Ureter (tissue), 1 donor: ENCODE results near the gene KPNA6. TPM values are rescaled to one million over a fixed set of nuclear protein-coding genes. Genes with fewer than 3 reads are reported as not detected.
"Not testable (repeated sequence)": the region's sequence is repeated elsewhere in the genome, so short reads cannot be mapped to it uniquely, and the experiment has no call there.

Experiments used
- DNase-seq: peaks from one replicate; pipeline ENCODE4 v3.0.0-alpha.2; 2020; ENCODE audit warnings: low spot score
- total RNA-seq: library from RNA; stranded (reverse); gene quantifications from one replicate; pipeline ENCODE4 v1.2.4, GENCODE V29; 2023
- donor health status: DM: yes; HTN: yes; CAD: no.

The KPNA6 gene
- total RNA-seq, 1 donor from 2014 or later, result 63.5 TPM

DNA sequence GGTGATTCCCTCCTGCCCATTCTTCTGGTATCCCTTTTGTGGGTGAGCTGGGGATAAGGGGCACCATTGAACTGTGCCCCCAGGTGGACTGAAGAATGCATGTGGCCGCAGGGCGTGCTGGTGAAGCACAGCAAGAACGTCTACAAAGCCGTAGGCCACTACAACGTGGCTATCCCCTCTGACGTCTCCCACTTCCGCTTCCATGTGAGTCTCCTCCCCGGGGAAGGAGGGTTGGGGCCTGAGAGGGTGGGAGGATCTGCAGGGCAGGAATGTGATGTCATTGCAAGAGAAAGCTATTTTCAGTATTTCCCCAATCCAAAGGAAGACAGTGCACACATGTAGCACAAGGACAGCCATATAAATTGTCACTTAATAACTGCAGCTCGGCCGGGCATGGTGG is 7.5 kb upstream of the KPNA6 start:
- DNase-seq, result no peak

DNA sequence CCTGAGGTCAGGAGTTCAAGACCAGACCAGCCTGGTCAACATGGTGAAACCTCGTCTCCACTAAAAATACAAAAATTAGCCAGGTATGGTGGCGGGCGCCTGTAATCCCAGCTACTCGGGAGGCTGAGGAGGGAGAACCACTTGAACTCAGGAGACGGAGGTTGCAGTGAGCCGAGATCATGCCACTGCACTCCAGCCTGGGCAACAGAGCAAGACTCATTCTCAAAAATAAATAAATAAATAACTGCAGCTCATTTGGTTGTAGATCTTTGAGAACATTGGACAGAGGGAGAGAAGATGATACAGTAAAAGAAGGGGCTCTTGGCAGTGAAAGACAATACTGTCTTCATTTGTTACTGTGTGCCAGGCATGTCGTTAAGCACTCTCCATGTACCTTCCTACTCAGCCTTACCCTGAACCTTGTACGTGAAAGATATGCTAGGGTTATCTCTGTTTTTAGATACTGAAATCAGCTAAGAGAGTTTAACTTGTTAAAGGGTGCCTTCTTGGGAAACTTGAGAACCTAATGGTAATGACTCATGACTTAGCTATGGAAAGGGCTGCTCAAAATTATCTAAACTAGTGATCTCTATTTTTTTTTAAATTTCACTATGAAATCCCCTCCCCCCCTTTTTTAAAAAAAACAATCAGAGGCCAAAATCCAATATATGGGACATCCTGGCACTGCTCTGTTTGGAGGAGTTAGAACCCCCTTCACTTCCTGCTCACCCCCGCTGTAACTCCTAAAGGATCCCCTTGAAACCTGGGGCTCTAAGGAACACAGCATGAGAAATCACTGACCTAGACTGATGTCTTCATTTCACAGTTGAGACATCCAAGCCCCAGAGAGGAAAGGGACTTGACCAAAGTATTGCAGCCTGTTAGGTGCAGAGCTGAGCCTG is 6.8 kb upstream of the KPNA6 start:
- DNase-seq, result no peak

- DNase-seq, result no peak
These were observed 3.7 kb upstream of the KPNA6 start for GRCh38 chr1:32104127-32104526.

GRCh38 chr1:32105338-32105737 is 2.5 kb upstream of the KPNA6 start:
- DNase-seq, result no peak

- DNase-seq, result no peak
These were observed 1.1 kb upstream of the KPNA6 start for GRCh38 chr1:32106663-32107275.

- no peak for DNase-seq
These were observed 3.3 kb downstream of the KPNA6 start for GRCh38 chr1:32111040-32111623.

DNA sequence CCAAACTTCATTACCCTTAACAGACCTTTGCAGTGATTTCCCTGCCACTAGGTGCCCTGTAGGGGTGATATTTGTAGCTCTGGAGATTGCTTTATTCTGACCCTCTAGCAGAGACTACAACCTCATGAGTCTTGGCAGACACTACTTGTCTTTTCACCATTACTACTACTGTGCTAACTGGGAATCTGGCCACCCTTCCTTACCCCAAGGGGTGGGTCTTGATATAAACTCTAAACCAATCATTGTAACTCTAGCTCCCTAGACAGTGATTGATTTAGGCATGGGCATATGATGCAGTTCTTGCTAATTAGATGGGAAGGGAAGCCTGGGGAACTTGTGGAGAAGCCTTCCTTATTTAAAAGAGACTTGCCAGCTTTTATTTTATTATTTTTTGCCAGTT is 3.9 kb downstream of the KPNA6 start:
- DNase-seq, result no peak

- no peak for DNase-seq
These were observed 5.0 kb downstream of the KPNA6 start for GRCh38 chr1:32112806-32113375.

- DNase-seq, result not testable (repeated sequence)
These were observed 5.6 kb downstream of the KPNA6 start for GRCh38 chr1:32113436-32113835.

- DNase-seq, result no peak
These were observed 6.6 kb downstream of the KPNA6 start for GRCh38 chr1:32114420-32114819.

DNA sequence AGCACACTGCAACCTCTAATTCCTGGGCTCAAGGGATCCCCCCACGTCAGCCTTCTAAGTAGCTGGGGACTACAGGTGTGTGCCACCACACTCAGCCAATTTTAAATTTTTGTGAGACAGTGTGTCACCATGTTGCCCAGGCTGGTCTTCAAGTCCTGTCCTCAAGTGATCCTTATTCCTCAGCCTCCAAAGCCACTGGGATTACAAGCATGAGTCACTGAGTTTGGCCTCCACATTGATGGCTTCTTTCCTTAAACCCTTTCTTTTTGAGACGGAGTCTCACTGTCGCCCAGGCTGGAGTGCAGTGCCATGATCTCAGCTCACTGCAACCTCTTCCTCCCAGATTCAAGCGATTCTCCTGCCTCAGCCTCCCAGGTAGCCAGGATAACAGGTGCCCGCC is 7.6 kb downstream of the KPNA6 start:
- no peak for DNase-seq

DNA sequence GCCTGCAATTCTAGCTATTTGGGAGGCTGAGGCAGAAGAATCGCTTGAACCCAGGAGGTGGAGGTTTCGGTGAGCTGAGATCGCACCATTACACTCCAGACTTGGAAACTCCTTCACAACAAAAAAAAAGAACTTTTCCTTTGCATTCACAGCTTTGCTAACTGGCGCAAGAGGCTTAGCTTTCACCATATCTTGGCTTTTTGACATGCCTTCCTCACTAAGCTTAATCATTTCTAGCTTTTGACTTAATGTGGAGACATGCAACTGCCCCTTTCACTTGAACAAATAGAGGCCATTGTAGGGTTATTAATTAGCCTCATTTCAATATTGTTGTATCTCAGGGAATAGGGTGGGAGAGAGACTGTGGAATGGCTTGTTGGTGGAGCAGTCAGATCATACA is 8.7 kb downstream of the KPNA6 start:
- DNase-seq, result no peak

DNA sequence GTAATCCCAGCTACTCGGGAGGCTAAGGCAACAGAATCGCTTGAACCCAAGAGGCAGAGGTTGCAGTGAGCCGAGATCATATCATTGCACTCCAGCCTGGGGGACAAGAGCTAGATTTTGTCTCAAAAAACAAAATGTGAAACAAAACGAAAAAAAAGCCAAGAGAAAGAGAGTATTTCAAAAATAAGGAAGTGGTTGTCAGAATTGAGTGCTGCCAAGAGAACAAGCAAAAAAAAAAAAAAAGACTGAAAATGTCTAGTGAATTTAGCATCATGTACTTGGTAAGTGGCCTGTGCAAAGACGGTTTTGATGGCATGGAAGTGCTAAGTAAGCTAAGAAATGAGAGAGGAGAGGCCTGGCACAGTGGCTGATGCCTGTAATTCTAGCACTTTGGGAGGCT is 14.3 kb downstream of the KPNA6 start:
- DNase-seq, result no peak

GRCh38 chr1:32123361-32123760 is 15.5 kb downstream of the KPNA6 start:
- not testable (repeated sequence) for DNase-seq

DNA sequence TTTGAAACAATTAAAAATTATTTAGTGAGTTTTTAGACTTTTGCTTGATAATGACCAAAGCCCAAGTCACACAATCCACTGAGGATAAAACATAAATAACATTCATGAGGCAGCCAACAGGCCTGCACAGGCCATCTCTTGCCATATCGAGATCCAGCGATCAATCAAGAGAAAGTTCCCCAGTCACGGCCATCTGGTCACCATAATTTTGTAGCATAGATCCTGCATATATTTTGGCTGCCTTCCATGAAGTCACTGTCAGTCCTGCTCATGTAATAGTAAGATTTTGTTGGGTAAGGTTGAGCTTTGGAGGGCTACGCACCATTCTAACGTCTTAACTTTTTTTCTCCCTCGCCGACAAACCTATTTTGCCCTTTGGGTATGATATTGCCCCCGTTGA is 17.5 kb downstream of the KPNA6 start:
- DNase-seq, result no peak

GRCh38 chr1:32126770-32127169 is 18.9 kb downstream of the KPNA6 start:
- DNase-seq, result no peak

DNA sequence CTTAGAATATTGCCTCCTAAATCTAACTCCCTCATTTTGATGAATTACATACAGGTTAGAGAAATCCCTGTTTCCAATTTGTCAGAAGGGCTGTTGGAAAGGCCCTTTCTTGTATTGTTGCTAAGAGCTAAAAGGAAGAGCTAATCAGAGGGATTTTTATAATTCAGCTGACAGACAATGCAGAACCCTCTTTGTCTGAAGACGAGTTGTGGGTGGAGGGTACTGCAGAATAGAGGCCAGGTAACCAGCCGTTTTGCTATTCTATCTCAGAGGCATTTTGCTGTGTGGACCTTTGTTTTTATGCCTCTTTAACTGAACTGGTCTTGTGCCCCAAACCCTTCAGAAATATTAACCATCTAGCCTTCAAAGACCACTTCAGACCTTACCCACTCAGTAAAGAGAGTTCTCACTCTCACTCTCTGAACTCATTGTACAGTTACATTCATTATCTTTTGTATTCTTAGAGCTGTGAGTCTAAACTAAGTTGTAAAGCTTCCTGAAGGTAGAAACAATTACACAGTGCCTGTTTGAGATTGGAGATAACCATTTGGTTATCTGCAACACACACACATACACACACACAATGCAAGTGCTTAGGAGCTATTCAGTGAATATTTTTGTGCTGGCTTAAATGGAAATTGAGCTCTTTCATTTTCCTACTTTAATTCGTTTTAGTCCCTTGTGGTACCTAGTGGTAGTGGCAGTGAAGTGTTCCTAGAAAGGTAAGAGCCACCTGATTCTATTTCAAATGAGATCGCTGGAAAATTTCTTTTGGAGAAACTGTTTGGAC is 19.7 kb downstream of the KPNA6 start:
- no peak for DNase-seq

GRCh38 chr1:32128479-32128878 is 20.6 kb downstream of the KPNA6 start:
- no peak for DNase-seq

- DNase-seq, result no peak
These were observed 21.1 kb downstream of the KPNA6 start for GRCh38 chr1:32128964-32129363.

GRCh38 chr1:32133950-32134280 is 26.1 kb downstream of the KPNA6 start:
- not testable (repeated sequence) for DNase-seq

DNA sequence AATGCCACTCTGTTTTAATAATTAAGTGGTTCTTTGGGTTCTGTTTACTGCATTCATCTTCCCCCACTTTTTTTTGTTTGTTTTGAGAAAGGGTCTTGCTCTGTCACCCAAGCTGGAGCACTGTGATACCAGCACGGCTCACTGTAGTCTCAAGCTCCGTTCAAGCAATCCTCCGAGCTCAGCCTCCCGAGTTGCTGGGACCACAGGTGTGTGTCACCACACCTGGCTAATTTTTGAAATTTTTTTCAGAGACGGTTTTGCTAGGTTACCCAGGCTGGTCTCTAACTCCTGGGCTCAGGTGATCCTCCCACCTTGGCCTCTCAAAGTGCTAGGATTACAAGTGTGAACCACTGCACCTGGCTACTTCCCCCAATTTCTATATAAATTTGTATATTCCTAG is 29.3 kb downstream of the KPNA6 start:
- no peak for DNase-seq

- no peak for DNase-seq
These were observed 31.1 kb downstream of the KPNA6 start for GRCh38 chr1:32138965-32139364.
